K562 (cell line): ENCODE measurements around the gene TMPRSS11D. TPM values are rescaled to one million over a fixed set of nuclear protein-coding genes. Genes with fewer than 3 reads are reported as not detected.

Experiments used
- ATAC-seq: fragments of 200-7000 bp; cut with Tn5 transposase; 3 replicates; pipeline ENCODE4 v1.9.1; 2020; ENCODE audit warnings: moderate library complexity
- BruUV-seq: library from RNA; stranded (reverse); fragments of 400-500 nt; replicated peaks from 2 replicates; lab custom pipeline; 2021; lab: Mats Ljungman, UMichigan
- CTCF ChIA-PET: fragments of 300-600 bp; formaldehyde crosslinking; extraction: SDS; loops from one replicate; lab custom pipeline; 2021; ENCODE audit warnings: low intra/inter-chr PET ratio; lab: Yijun Ruan, JAX
- POLR2A ChIA-PET: fragments of 300-600, 350-650 bp; sonication (Branson Sonifier 250); formaldehyde crosslinking; extraction: SDS; loops from one replicate; lab custom pipeline; 2021; ENCODE audit warnings: antibody characterized with exemption, inconsistent platforms; lab: Yijun Ruan, JAX
- DNase-seq, 4 experiments: peaks; one replicate each; pipeline versions ENCODE4 v3.0.0 to v3.0.0-alpha.2; 2011 to 2018; ENCODE audit warnings: low spot score in 3 of 4, mixed read lengths in 3 of 4; ENCODE audit errors: extremely low read depth in 1 of 4
- FAIRE-seq: peaks from 2 replicates; lab custom pipeline; 2011; peaks lifted over from hg19 to GRCh38; lab: Jason Lieb, UNC
- H2AFZ ChIP-seq: 2 replicates; pipeline ENCODE4 v1.6.0; 2011; ENCODE audit warnings: low read depth, low read length, control low read depth, inconsistent platforms
- H3K27ac ChIP-seq: fragments of 200-600 bp; 3 replicates; pipeline ENCODE4 v1.8.0; 2011; ENCODE audit warnings: low read depth, mild to moderate bottlenecking, control low read depth, inconsistent platforms, low read length, moderate library complexity, mixed read lengths; ENCODE audit errors: extremely low read depth
- H3K27me3 ChIP-seq, 2 experiments: fragments of 300-600 bp in 1 of 2; 2 replicates in 1 of 2; 3 replicates in 1 of 2; pipeline versions ENCODE4 v1.6.0 to v1.8.0; 2011; ENCODE audit warnings: inconsistent platforms in 2 of 2, low read length in 2 of 2, mild to moderate bottlenecking in 1 of 2, mixed read lengths in 1 of 2, moderate library complexity in 1 of 2; ENCODE audit not compliant: control insufficient read depth in 2 of 2, insufficient read depth in 2 of 2
- H3K36me3 ChIP-seq: fragments of 300-600 bp; 3 replicates; pipeline ENCODE4 v1.8.0; 2011; ENCODE audit warnings: mild to moderate bottlenecking, low read length, inconsistent platforms; ENCODE audit not compliant: control insufficient read depth, insufficient read depth
- H3K4me1 ChIP-seq, 2 experiments: fragments of 200-600 bp in 1 of 2; replicated peaks in 1 of 2; 2 replicates in 1 of 2; 3 replicates in 1 of 2; pipeline versions ENCODE4 v1.5.1 to v1.8.0; 2011; ENCODE audit warnings: inconsistent platforms in 2 of 2, low read length in 2 of 2, mild to moderate bottlenecking in 1 of 2, mixed read lengths in 1 of 2, moderate library complexity in 1 of 2; ENCODE audit not compliant: control insufficient read depth in 2 of 2, insufficient read depth in 2 of 2
- H3K4me2 ChIP-seq: 2 replicates; pipeline ENCODE4 v1.6.1; 2011; ENCODE audit warnings: low read length, control low read depth, inconsistent platforms, mixed read lengths; ENCODE audit not compliant: insufficient read depth
- H3K4me3 ChIP-seq: fragments of 200-600 bp; sonication (generic), shearing (Covaris generic); 2 replicates; pipeline ENCODE4 v1.5.1; 2016; ENCODE audit warnings: control low read depth, inconsistent platforms
- H3K79me2 ChIP-seq: fragments of 200-600 bp; 3 replicates; pipeline ENCODE4 v1.8.0; 2011; ENCODE audit warnings: low read length, inconsistent platforms; ENCODE audit not compliant: control insufficient read depth, insufficient read depth
- H3K9ac ChIP-seq, 2 experiments: 2 replicates each; pipeline versions ENCODE4 v1.6.0 to v1.6.1; 2011; ENCODE audit warnings: low read depth in 2 of 2, low read length in 2 of 2, control low read depth in 1 of 2, inconsistent platforms in 1 of 2, mild to moderate bottlenecking in 1 of 2, mixed read lengths in 1 of 2; ENCODE audit not compliant: insufficient read depth in 1 of 2
- H3K9me1 ChIP-seq: one replicate; pipeline ENCODE4 v1.6.0; 2011; ENCODE audit warnings: inconsistent platforms, mild to moderate bottlenecking, low read length, moderate library complexity; ENCODE audit not compliant: control insufficient read depth, insufficient read depth
- H3K9me3 ChIP-seq: replicated peaks from 2 replicates; pipeline ENCODE4 v1.5.1; 2011; ENCODE audit warnings: low read depth, low read length, inconsistent platforms; ENCODE audit not compliant: control insufficient read depth, insufficient read depth
- H4K20me1 ChIP-seq: replicated peaks from 2 replicates; pipeline ENCODE4 v1.6.1; 2011; ENCODE audit warnings: low read length, inconsistent platforms, mixed read lengths; ENCODE audit not compliant: control insufficient read depth, insufficient read depth
- ARID3B ChIP-seq: fragments of 250-450 bp; sonication (Bioruptor Pico); IDR thresholded peaks from 2 replicates; pipeline ENCODE4 v1.4.0; 2020; ENCODE audit warnings: borderline replicate concordance
- NCOA2 ChIP-seq, 2 experiments: fragments of 450-650 bp; IDR thresholded peaks; 2 replicates each; pipeline ENCODE4 v1.6.1; 2018; ENCODE audit warnings: mild to moderate bottlenecking in 2 of 2, moderate library complexity in 1 of 2; ENCODE audit not compliant: partially characterized antibody in 2 of 2
- PBX2 ChIP-seq, 2 experiments: IDR thresholded peaks in 1 of 2; conservative IDR thresholded peaks in 1 of 2; 2 replicates each; pipeline ENCODE4 v1.6.1; 2016; ENCODE audit warnings: low read depth in 2 of 2, mild to moderate bottlenecking in 1 of 2, missing compliant biosample characterization in 1 of 2, missing genetic modification characterization in 1 of 2, moderate library complexity in 1 of 2
- SPI1 ChIP-seq: IDR thresholded peaks from 2 replicates; pipeline ENCODE4 v1.6.1; 2011; ENCODE audit warnings: low read depth, low read length, control low read depth, borderline replicate concordance
- ZEB2 ChIP-seq: fragments of 450-650 bp; IDR thresholded peaks from 2 replicates; pipeline ENCODE4 v1.6.1; 2016
- ZKSCAN3 ChIP-seq: fragments of 250-450 bp; sonication (Bioruptor Pico); IDR thresholded peaks from 2 replicates; pipeline ENCODE4 v1.4.0; 2020
- ZNF384 ChIP-seq: IDR thresholded peaks from 2 replicates; pipeline ENCODE4 v1.6.1; 2012; ENCODE audit warnings: low read depth, low read length, improper control_type of control experiment
- in situ Hi-C: fragments of 300-500 bp; cut with MboI; formaldehyde crosslinking; loops from 4 replicates; pipeline ENCODE4 v1.15.0; 2018; ENCODE audit warnings: inconsistent platforms, mixed read lengths
- intact Hi-C: fragments of 100-400 bp; cut with micrococcal nuclease; formaldehyde crosslinking; loops from 2 replicates; pipeline ENCODE4 v1.14.2; 2022
- polyA plus RNA-seq, 8 experiments: library from polyadenylated mRNA; depleted of rRNA in 4 of 8; stranded (reverse) in 5 of 8; unstranded in 3 of 8; fragments of >200 nt; fragmentation: Nextera tagmentation in 2 of 8; fragmentation: Illumina TruSeq in 1 of 8; extraction: Ambion mirVana in 2 of 8; extraction: Trizol in 1 of 8; gene quantifications; 2 replicates each; pipeline versions ENCODE4 v1.2.1 to v1.2.3, GENCODE V29; 2011 to 2014; ENCODE audit warnings: inconsistent platforms in 1 of 8, missing spikeins in 1 of 8
- total RNA-seq, 7 experiments: library from RNA; depleted of rRNA in 6 of 7; stranded (reverse); fragments of >200 nt in 6 of 7; fragmentation: Illumina TruSeq in 2 of 7; extraction: Trizol in 2 of 7; gene quantifications; 2 replicates each; pipeline versions ENCODE4 v1.2.1 to v1.2.3, GENCODE V29; 2011 to 2021; ENCODE audit warnings: low replicate concordance in 1 of 7

Gene TMPRSS11D
- total and polyA plus RNA-seq, 9 of the 15 experiments (the other 6 are each of a cell fraction or from before 2014, with no cell fraction given), result not detected

GRCh38 chr4:67796810-67797209 lies 87.0 kb downstream of the TMPRSS11D start:
- DNase-seq (no peak), ATAC-seq (no peak), FAIRE-seq (no peak)
- in situ Hi-C loops (no loop called here), intact Hi-C loops (no loop called here)
- no peaks in the 10 kb centered on the region for H3K36me3 ChIP-seq
- no TSS peak for BruUV-seq
- H3K4me1 ChIP-seq, result no peaks in the 10 kb centered on the region
- no peak for TF ChIP-seq PBX2 (CRISPR knock-in tag; IDR thresholded peaks at IDR 0.05; ENCODE audit: low read depth)
- TF ChIP-seq PBX2 (tag; conservative IDR thresholded peaks at IDR 0.05; ENCODE audit: low read depth), result no peak
- no peak for TF ChIP-seq ZKSCAN3 (CRISPR knock-in tag)
- TF ChIP-seq ZNF384, result no peak
- TF ChIP-seq ARID3B, result no peak
- TF ChIP-seq ZEB2, result no peak
- no peak for TF ChIP-seq NCOA2 (IDR thresholded peaks at IDR 0.05; ENCODE audit: partially characterized antibody in 2 of 2)
- TF ChIP-seq SPI1, result no peak
- no peak overlapping the region for H3K4me2 ChIP-seq
- no peaks in the 10 kb centered on the region for H3K9me1 ChIP-seq
- H3K4me3 ChIP-seq, result no peak overlapping the region
- no peaks in the 10 kb centered on the region for H3K9me3 ChIP-seq
- CTCF ChIA-PET, result no interaction called here
- no peaks in the 10 kb centered on the region for H4K20me1 ChIP-seq
- no peaks in the 10 kb centered on the region for H3K27me3 ChIP-seq
- no peak overlapping the region for H3K9ac ChIP-seq
- H2AFZ ChIP-seq, result no peak overlapping the region
- no peaks in the 10 kb centered on the region for H3K79me2 ChIP-seq
- POLR2A ChIA-PET, result interaction anchor here (0.7 kb wide), 1 partner anchor 27 kb away, joined by 3 read pairs; no protein-coding TSS in a partner anchor
- H3K27ac ChIP-seq, result no peak overlapping the region
